Amniotic stem cell (primary cell): Measurements from ENCODE around the gene ALOXE3.

Experiments used
- DNase-seq: peaks from one replicate; lab custom pipeline; 2025; lab: John Stamatoyannopoulos, UW

Gene ALOXE3

GRCh38 chr17:8153957-8154607 lies 35.8 kb upstream of the ALOXE3 start:
- DNase-seq = peak; percentile 94

DNA sequence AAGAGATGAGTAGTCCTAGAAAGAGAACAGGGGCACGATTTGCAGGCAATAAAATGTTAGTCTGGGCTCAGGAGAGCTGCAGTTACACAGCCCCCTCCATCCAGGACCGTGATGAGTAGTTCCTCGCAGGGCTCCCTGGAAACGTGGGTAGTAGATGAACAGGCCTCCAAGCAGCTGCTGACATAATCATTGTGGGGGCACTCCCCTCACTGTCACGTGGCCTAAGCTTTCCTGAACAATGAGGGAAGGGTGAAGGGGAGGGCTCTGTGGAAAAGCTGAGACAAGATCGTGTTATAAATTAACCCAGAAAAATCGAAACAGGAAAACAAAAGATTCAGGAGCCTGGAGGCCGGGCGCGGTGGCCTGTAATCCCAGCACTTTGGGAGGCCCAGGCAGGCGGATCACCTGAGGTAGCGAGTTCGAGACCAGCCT lies 35.2 kb upstream of the ALOXE3 start:
- DNase-seq = peak; percentile 74

GRCh38 chr17:8153031-8153451 lies 34.7 kb upstream of the ALOXE3 start:
- DNase-seq = no peak

DNA sequence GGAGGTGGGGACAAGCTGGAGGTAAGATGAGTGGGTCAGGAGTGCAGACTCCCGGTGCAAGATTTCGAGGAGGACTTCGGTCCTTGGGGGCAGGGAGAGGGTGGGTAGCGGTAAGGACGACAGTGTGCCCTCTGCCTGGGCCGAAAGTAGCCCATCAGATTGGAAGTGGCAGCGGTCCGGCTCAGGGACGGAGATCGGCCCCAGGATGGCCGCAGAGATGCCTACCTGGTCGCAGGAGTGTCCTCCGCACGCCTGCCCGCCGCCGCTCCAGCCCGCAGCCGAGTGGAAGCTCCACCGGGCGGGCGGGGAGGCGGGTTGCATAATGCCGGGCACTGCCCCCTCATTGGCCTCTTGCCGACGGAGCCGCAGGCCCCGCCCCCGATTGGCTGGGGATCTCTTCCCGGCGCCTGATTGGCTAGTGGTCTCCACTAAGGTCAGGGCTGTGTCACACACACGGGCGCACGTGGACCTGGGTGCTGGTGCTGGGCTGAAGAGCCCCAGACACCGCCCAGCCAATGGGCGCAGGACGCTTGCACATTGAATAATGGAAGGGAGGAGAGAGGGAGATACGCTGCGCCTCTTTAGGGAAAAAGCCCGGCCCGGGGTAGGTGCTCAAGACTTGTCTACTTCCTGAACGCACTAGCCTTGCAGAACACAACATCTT lies 33.9 kb upstream of the ALOXE3 start, which contains the start of gene PER1:
TSS of gene PER1 (minus strand) at position 293 of the 664 bp plus-strand sequence. CDS start 1,698 bp downstream, outside the sequence.
- peak; percentile 79 for DNase-seq

- peak; percentile 39 for DNase-seq
Observed at GRCh38 chr17:8151641-8152111, 33.4 kb upstream of the ALOXE3 start.

DNA sequence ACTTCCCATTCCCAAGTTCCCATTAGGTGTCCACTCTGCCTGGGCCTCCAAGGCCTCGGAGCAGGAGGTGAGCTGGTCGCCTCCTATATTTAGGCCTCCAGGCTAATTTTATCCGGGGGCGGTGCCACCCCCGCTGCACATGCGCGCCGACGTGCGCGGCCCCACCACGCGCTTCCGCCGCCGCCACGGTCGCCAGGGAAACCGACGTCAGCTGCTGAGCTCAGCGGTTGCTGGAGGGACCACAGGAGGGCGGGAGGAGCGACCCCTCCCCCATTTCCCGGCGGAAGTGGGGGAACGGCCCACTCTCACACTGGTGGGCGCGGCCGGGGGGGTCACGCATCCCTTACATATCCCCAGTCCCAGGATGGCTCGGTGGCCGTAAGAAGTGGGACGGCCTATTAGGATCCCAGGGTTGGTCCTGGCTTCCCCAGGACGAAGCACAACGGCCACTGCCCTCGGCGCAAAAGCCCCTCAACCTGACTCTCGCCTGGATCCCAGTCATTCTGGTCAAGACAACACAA lies 32.9 kb upstream of the ALOXE3 start:
- peak; percentile 71 for DNase-seq

GRCh38 chr17:8150194-8151119 lies 32.1 kb upstream of the ALOXE3 start:
- DNase-seq = no peak

- no peak for DNase-seq
Observed at GRCh38 chr17:8149419-8150193, 31.3 kb upstream of the ALOXE3 start.

DNA sequence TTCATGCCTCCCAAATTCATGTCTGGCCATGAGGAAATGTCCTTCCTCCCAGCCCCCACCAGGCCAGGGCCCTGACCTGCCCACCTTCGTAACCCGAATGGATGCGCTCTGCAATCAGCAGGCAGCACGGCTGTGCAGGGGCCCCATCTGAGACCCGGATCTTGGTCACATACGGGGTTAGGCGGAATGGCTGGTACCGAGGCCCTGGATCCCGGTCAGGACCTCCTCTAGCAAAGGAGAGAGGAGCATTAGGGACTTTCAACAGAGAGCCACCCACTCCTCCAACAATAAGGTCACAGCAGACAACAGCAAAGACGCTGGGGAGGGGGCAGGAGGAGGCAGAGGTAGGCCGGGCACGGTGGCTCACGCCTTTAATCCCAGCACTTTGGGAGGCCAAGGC lies 30.2 kb upstream of the ALOXE3 start:
- DNase-seq = no peak

GRCh38 chr17:8147805-8148404 lies 29.6 kb upstream of the ALOXE3 start:
- no peak for DNase-seq

DNA sequence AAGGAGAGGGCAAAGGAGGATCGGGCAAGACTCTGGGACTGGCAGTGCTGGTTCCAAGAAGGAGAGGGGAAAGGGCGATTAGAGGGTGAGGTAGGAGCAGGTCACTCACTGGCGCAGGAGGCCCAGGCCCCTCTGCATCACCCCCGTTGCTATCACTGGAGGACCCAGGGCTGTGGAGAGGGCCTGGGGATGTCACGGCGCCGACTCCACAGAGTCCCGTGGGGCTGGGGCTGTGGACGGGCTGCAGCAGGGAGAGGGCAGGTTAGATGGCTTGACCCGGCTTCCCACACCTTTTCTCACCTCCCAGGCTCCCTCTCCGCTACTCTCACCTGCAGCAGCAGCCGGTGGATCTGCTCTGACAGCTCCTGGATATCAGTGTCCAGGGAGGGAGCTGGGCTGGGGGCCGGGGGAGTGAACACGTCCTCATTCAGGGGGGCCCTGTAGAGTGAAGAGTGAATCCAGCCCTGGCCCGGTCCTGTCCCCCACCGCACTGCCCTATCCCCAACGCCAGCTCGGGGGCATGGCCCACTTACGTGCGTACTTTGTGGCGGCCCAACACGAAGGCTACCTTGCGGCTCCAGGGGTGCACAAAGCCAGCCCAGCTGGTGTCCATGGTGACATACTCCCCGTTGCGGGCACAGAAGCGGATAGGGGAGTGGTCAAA lies 29.0 kb upstream of the ALOXE3 start:
- no peak for DNase-seq

DNA sequence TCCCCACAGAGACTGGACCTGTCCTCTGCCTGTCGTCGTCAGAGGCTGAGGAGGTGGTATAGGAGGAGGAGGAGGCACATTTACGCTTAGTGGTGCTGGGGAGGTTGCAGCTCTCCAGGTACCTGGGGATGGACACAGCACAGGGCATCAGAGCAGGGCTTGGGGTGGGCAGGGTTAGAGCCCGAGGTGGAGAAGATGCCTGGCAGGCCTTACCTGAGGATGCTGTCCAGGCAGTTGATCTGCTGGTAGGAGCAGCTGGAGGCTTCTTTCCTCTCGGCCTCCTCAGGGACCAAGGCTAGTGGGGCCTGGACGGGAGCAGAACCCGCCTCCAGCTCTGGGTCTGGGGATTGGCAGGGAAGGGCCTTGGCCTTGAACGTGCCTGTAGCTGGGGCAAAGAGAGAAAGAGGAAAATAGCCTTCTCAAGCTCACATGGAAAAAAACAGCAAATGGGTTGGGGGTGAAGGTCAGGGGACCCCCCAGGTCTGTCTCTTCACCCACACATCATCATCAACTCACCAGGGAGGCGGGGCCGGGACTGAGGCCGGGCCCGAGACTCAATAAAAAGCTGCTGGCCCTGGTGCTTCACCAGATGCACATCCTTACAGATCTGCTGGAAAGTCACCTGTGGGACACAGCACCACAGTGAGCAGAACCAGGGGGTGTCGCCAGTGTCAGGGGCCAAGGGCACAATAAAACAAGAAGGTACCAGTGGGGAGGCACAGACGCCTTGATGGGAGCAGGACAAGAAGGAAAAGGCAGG lies 28.2 kb upstream of the ALOXE3 start:
- DNase-seq = no peak

DNA sequence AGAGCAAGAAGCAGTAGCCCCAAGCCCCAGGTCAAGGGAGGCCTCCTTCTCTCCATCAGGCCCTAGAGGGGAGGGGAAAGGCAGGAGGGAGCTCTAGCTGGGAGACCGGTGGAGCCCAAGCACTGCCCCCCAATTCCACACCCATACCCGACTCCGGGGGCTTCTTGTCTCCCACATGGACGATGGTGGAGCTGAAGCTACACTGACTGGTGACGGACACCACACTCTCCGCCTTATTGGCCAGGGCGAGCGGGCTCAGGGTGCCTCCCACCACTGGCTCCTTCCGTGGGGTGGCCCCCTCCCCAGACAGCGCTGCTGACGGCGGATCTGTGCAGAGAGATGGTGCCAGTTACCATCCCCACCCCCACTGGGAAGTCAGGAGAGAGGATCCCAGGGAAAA lies 27.5 kb upstream of the ALOXE3 start:
- DNase-seq = no peak

DNA sequence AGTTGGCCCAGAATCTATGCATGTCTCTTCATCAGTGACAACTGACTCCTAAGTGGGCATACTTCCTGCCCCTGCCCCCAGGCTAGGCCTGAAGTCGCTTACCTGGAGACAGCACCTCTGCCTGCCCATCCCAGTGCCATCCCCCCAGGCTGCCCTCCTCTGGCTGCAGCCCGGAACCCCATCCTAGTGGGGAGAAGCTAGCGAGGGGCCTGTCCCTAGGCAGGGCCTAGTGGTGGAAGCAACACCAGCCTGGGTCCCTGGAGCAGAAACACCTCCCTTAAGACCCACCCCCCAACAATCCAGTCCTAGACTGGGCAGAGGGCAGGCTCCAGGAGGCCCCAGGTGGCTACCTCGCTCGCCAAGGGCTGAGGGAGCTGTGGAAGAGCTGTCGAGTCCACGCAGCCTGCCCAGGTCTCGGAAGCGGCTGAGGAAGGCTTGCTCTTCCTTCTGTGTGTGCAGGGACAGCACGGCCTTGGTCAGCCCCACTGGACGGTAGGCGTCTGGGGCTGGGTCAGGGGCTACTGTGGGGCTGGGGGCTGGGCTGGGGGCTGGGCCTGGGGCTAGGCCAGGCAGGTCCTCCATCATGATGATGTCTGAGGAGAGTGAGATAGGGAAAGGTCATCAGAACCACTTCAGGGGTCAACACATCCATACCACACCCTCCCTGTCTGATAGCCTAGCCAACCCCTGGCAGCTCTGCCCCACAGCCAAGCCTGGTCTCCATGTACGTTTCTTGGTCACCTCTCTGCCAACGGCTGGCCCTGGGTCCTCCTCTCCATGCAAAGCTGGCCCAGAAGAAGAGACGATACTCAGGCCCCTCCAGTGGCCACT lies 26.3 kb upstream of the ALOXE3 start:
- DNase-seq = no peak

DNA sequence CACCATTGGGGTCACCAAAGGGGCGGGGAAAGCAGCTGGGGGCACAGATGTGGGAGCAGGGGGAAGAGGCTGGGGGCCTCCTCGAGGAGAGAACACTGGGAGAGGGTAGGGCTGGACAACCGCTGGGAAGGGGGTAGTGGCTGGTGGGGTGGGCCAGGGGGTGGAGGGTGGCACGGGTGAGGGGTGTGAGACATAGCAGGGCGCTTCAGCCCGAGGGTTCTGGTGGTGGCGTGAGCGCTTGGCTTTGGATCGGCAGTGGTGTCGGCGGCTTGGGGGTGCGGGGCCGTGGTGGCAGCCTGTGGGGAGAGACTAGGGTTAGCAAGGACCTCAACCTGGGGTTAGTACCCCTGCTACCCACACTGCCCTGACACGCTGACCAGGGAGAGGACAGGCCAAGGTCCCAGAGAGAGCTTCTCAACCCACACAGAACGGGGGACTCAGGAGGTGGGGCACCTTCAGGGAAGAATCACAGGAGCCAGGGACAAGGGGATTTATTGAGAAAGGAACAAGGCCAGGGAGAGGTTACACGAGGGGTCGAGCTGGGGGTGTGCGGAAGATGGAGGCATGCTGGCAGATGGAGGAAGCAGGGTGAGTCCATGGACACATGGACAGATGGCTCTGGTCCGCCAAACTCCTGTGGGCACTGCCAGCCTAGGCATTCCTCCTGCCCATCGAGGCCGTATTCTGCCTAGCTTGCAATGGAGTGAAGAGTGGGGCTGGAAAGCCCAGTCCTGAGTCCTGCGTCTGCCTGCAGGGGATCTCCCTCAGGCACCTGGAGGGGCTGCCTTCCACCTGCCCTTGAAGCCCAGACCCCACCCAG lies 25.5 kb upstream of the ALOXE3 start:
- DNase-seq = no peak

GRCh38 chr17:8142887-8143580 lies 24.7 kb upstream of the ALOXE3 start:
- no peak for DNase-seq

- DNase-seq = no peak
Observed at GRCh38 chr17:8142158-8142886, 24.0 kb upstream of the ALOXE3 start.
